EH (cell line): ENCODE data around the gene BCKDHB.

ENCODE experiments used
- DNase-seq: peaks from one replicate; pipeline ENCODE4 v3.0.0-alpha.2; 2015; ENCODE audit warnings: low read depth

BCKDHB gene

GRCh38 chr6:80331522-80331921 is 225.1 kb downstream of the BCKDHB start:
- DNase-seq = no peak

- no peak for DNase-seq
These were observed 225.5 kb downstream of the BCKDHB start for GRCh38 chr6:80331974-80332373.

GRCh38 chr6:80333342-80333741 is 226.9 kb downstream of the BCKDHB start:
- no peak for DNase-seq

GRCh38 chr6:80335121-80335531 is 228.7 kb downstream of the BCKDHB start:
- peak; percentile 35 for DNase-seq

- no peak for DNase-seq
These were observed 230.4 kb downstream of the BCKDHB start for GRCh38 chr6:80336911-80337310.

- peak; percentile 34 for DNase-seq
These were observed 231.8 kb downstream of the BCKDHB start for GRCh38 chr6:80338201-80338836.

GRCh38 chr6:80339421-80339820 is 232.9 kb downstream of the BCKDHB start:
- DNase-seq = no peak

- DNase-seq = no peak
These were observed 233.8 kb downstream of the BCKDHB start for GRCh38 chr6:80340280-80340679.

GRCh38 chr6:80340686-80341085 is 234.2 kb downstream of the BCKDHB start:
- no peak for DNase-seq

- peak; percentile 57 for DNase-seq
These were observed 234.9 kb downstream of the BCKDHB start for GRCh38 chr6:80341330-80341729.

- DNase-seq = peak; percentile 37
These were observed 237.0 kb downstream of the BCKDHB start for GRCh38 chr6:80343511-80343910.

- no peak for DNase-seq
These were observed 240.6 kb downstream of the BCKDHB start for GRCh38 chr6:80347101-80347500.

GRCh38 chr6:80348263-80348662 is 241.8 kb downstream of the BCKDHB start:
- no peak for DNase-seq

- DNase-seq = no peak
These were observed 249.5 kb downstream of the BCKDHB start for GRCh38 chr6:80356000-80356399.

- no peak for DNase-seq
These were observed 250.1 kb downstream of the BCKDHB start for GRCh38 chr6:80356545-80356944.

GRCh38 chr6:80357081-80357480 is 250.6 kb downstream of the BCKDHB start:
- no peak for DNase-seq

- no peak for DNase-seq
These were observed 251.2 kb downstream of the BCKDHB start for GRCh38 chr6:80357674-80358073.

GRCh38 chr6:80363501-80364122 is 257.1 kb downstream of the BCKDHB start:
- peak; percentile 16 for DNase-seq

- DNase-seq = no peak
These were observed 257.7 kb downstream of the BCKDHB start for GRCh38 chr6:80364149-80364548.

GRCh38 chr6:80366051-80366450 is 259.6 kb downstream of the BCKDHB start:
- no peak for DNase-seq

- peak; percentile 17 for DNase-seq
These were observed 260.2 kb downstream of the BCKDHB start for GRCh38 chr6:80366714-80367113.

GRCh38 chr6:80376411-80376810 is 269.9 kb downstream of the BCKDHB start:
- DNase-seq = no peak

GRCh38 chr6:80380566-80380965 is 274.1 kb downstream of the BCKDHB start:
- no peak for DNase-seq

GRCh38 chr6:80382811-80383210 is 276.3 kb downstream of the BCKDHB start:
- DNase-seq = peak; percentile 51
